ENCODE measurements around the gene UBE2V1. TPM values are rescaled to one million over a fixed set of nuclear protein-coding genes. Genes with fewer than 3 reads are reported as not detected.

UBE2V1 gene
- total and polyA plus RNA-seq, 7 donors, result 55.0 to 117 (median 80.4) TPM

DNA sequence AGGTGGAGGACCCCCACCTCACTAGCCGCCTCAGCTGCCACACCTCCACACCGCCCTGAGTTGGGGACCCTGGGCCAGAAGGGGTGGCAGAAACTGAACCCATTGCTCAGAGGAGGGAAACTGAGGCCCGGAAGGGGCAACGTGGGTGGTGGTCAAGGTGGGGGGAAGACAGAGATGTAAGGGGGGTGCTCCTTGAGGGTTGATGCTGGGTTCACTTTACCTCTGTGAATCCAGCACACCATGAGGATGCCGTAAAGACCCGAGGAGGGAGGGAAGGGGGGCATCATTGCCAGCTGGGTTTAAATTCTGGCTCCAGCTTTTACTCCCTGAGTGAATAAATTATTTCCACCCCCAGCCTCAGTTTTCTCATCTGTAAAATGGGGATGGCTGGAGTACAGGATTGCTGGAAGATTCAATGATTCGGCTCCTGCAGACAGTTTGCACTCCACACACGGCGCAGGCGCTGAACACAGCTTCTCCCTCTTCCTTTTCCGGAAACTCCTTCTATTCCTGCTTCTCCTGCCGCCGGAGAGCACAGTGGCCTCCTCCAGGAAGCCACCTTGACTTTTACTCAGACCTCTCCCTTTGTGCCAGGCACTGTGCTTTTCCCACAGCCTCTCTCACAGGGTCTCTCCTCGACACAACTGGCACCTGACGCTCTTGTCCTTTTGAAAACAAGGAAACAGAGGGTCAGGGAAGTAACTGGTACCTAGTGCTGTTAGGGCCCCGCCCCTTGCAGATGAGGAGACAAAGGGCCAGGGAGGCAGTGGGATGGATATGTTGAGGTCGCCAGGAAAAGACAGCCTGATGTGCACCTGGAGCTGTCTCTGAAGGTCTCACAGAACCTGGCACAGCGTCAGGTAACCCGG is 59.4 kb downstream of the UBE2V1 start:
- Histone ChIP-seq H3K27ac (no peak overlapping the region), H3K27me3 (no peaks in the 10 kb centered on the region), H3K4me3 (no peak overlapping the region), H3K9me3 (no peaks in the 10 kb centered on the region), H3K36me3 (no peaks in the 10 kb centered on the region), H3K4me1 (peaks cover 0 to 18% (median 10%) of the 10 kb centered on the region in 4 donors)
- intact Hi-C loops (cut with DNase I), result no loop called here
- no peak for DNase-seq
- WGBS, 2 donors, result 48 to 77% methylated on average over 19 of the region's 19 CpGs
- TF ChIP-seq POLR2AphosphoS5 (IDR thresholded peaks at IDR 0.05) (no peak), POLR2A (IDR thresholded peaks at IDR 0.05) (no peak), EP300 (IDR thresholded peaks at IDR 0.05) (no peak)
- TF ChIP-seq, protein P1, sequence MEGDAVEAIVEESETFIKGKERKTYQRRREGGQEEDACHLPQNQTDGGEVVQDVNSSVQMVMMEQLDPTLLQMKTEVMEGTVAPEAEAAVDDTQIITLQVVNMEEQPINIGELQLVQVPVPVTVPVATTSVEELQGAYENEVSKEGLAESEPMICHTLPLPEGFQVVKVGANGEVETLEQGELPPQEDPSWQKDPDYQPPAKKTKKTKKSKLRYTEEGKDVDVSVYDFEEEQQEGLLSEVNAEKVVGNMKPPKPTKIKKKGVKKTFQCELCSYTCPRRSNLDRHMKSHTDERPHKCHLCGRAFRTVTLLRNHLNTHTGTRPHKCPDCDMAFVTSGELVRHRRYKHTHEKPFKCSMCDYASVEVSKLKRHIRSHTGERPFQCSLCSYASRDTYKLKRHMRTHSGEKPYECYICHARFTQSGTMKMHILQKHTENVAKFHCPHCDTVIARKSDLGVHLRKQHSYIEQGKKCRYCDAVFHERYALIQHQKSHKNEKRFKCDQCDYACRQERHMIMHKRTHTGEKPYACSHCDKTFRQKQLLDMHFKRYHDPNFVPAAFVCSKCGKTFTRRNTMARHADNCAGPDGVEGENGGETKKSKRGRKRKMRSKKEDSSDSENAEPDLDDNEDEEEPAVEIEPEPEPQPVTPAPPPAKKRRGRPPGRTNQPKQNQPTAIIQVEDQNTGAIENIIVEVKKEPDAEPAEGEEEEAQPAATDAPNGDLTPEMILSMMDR (IDR thresholded peaks at IDR 0.05), result no peak

DNA sequence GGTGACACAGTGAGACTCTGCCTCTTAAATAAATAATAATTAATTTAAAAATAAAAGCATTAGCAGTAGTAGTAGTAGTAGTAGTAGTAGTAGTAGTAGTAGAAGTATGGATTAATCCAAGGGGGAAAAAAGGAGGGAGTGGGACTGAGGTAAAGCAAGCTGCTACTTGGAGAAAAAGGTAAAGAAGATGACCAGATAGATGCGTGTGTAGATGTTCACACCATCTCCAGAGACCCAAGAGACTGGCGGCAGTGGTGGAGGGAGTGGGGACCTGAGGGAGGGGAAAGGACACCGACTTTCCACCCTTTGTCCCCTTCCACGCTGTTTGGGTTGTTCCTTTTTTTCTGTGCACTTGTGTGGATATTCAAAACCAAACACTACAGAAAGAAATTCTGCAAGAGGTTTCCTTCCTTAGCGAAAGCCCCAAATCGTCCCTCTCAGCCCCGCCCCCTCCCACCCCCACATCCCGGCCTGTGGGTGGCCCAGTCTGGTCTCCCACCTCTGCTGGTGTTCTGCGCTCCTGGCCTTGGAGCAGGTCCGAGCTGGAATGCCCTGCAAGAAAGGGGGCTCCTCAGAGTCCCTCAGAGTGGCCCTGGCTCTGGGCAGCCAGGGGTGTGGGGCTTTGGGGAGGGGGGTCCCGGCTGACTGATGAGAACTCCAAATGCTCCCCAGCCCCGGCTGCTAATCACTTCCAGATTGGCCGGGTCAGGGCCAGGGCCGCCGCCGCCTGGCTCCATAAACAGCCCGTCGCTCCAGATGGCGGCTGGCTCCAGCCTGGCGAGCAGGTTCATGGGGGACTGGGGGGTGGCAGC is 60.2 kb downstream of the UBE2V1 start:
- 39 to 44% methylated on average over 20 of the region's 20 CpGs for WGBS, 2 donors
- H3K4me3 ChIP-seq, result no peak overlapping the region
- DNase-seq, result no peak
- H3K27ac ChIP-seq, result no peak overlapping the region
- H3K4me1 ChIP-seq, result peaks cover 0 to 23% (median 14%) of the 10 kb centered on the region in 4 donors
- H3K27me3 ChIP-seq, result no peaks in the 10 kb centered on the region
- intact Hi-C loops (cut with DNase I), result no loop called here
- TF ChIP-seq POLR2A (IDR thresholded peaks at IDR 0.05), result no peak
- TF ChIP-seq EP300 (IDR thresholded peaks at IDR 0.05), result no peak
- no peak for TF ChIP-seq POLR2AphosphoS5 (IDR thresholded peaks at IDR 0.05)
- TF ChIP-seq, protein P1 (IDR thresholded peaks at IDR 0.05), result no peak
- H3K36me3 ChIP-seq, result no peaks in the 10 kb centered on the region
- H3K9me3 ChIP-seq, result no peaks in the 10 kb centered on the region

DNA sequence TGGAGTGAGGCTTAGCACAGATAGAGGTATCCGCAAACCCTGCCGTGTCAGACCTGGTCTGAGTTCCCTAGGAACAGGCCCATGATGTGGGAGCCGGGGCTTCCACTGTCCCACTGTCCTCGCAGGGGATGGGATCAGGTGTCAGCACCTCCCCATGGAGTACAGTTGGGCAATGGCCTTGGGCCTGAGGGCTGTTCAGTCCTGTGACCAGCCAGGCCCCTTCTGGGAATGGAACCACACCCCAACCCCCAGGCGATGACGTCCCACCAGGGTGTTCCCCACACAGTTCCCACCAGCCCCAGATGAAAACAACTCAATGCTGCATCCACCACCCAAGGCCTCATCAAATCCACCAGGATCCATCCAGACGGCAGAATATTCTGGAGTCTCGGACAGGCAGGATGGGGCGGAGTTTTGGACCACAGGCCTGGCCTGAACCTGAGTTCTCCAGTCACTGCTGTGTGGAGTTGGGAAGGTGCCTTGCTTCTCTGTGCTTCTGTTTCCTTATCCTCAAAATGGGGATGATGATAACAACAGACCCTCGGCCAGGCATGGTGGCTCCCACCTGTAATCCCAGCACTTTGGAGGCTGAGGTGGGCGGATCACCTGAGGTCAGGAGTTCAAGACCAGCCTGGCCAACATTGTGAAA is 62.2 kb downstream of the UBE2V1 start:
- intact Hi-C loops (cut with DNase I), result no loop called here
- no peak for TF ChIP-seq POLR2A (IDR thresholded peaks at IDR 0.05)
- TF ChIP-seq, protein P1 (IDR thresholded peaks at IDR 0.05), result no peak
- TF ChIP-seq POLR2AphosphoS5 (IDR thresholded peaks at IDR 0.05), result no peak
- TF ChIP-seq EP300 (IDR thresholded peaks at IDR 0.05), result no peak
- H3K36me3 ChIP-seq, result no peaks in the 10 kb centered on the region
- WGBS, 2 donors, result 91 to 93% methylated on average over 11 of the region's 11 CpGs
- H3K4me1 ChIP-seq, result peaks cover 0 to 22% (median 14%) of the 10 kb centered on the region in 4 donors
- DNase-seq, result no peak
- no peak overlapping the region for H3K27ac ChIP-seq
- H3K4me3 ChIP-seq, result no peak overlapping the region
- no peaks in the 10 kb centered on the region for H3K27me3 ChIP-seq
- no peaks in the 10 kb centered on the region for H3K9me3 ChIP-seq

DNA sequence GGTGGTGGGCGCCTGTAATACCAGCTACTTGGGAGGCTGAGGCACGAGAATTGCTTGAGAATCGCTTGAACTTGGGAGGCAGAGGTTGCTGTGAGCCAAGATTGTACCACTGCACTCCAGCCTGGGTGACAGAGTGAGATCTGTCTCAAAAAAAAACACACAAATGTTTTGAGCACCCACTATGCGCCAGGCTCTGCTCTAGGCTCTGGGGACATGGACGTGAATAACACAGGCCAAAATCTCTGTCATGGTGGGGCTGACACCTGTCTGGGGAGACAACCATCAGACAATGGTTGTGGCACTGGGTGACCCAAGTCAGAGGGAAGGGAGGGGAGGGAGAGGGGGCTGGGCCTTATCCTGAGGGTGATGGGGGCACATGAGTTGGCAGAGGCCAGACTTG is 62.7 kb downstream of the UBE2V1 start:
- H3K4me1 ChIP-seq, result peaks cover 0 to 16% (median 12%) of the 10 kb centered on the region in 4 donors
- intact Hi-C loops (cut with DNase I), result no loop called here
- no peak overlapping the region for H3K27ac ChIP-seq
- no peak for DNase-seq
- WGBS, 2 donors, result 93 to 96% methylated on average over 5 of the region's 5 CpGs
- H3K36me3 ChIP-seq, result no peaks in the 10 kb centered on the region
- H3K4me3 ChIP-seq, result no peak overlapping the region
- TF ChIP-seq, protein P1 (IDR thresholded peaks at IDR 0.05), result no peak
- TF ChIP-seq POLR2A (IDR thresholded peaks at IDR 0.05) (no peak), EP300 (IDR thresholded peaks at IDR 0.05) (no peak), POLR2AphosphoS5 (IDR thresholded peaks at IDR 0.05) (no peak)
- no peaks in the 10 kb centered on the region for H3K9me3 ChIP-seq
- H3K27me3 ChIP-seq, result no peaks in the 10 kb centered on the region
